Endothelial cell of umbilical vein (primary cell): ENCODE data around the gene CHN2. TPM values are rescaled to one million over a fixed set of nuclear protein-coding genes. Genes with fewer than 3 reads are reported as not detected.

Experiments used
- BruUV-seq: library from RNA; stranded (reverse); fragments of 400-500 nt; replicated peaks from 2 replicates; lab custom pipeline; 2021; lab: Mats Ljungman, UMichigan
- CTCF ChIA-PET: fragments of 300-600, 350-600 bp; sonication (Branson Sonifier 250); formaldehyde crosslinking; loops from one replicate; lab custom pipeline; 2021; ENCODE audit warnings: antibody characterized with exemption, inconsistent platforms; lab: Charles Lee
- POLR2A ChIA-PET: fragments of 300-600, 350-600 bp; sonication (Branson Sonifier 250); formaldehyde crosslinking; loops from one replicate; lab custom pipeline; 2021; ENCODE audit warnings: antibody characterized with exemption, inconsistent platforms; lab: Charles Lee
- DNase-seq: peaks from one replicate; pipeline ENCODE4 v3.0.0-alpha.2; 2011; ENCODE audit warnings: low read depth, low spot score
- FAIRE-seq: peaks from 2 replicates; lab custom pipeline; 2011; peaks lifted over from hg19 to GRCh38; lab: Jason Lieb, UNC
- H2AFZ ChIP-seq: 2 replicates; pipeline ENCODE4 v1.6.0; 2012; ENCODE audit warnings: low read depth, low read length, control low read depth, inconsistent platforms
- H3K27ac ChIP-seq: 2 replicates; pipeline ENCODE4 v1.5.1; 2011; ENCODE audit warnings: low read depth, mild to moderate bottlenecking, control low read depth, low read length, moderate library complexity; ENCODE audit not compliant: insufficient read depth
- H3K27me3 ChIP-seq, 2 experiments: 2 replicates each; pipeline versions ENCODE4 v1.6.0 to v1.6.1; 2011; ENCODE audit warnings: low read length in 2 of 2, mixed read lengths in 1 of 2; ENCODE audit not compliant: control insufficient read depth in 2 of 2, insufficient read depth in 2 of 2
- H3K36me3 ChIP-seq, 2 experiments: 2 replicates in 1 of 2; 3 replicates in 1 of 2; pipeline ENCODE4 v1.5.1; 2011; ENCODE audit warnings: low read length in 2 of 2, mild to moderate bottlenecking in 1 of 2, moderate library complexity in 1 of 2; ENCODE audit not compliant: control insufficient read depth in 2 of 2, insufficient read depth in 2 of 2; ENCODE audit errors: extremely low read depth in 1 of 2
- H3K4me1 ChIP-seq: 3 replicates; pipeline ENCODE4 v1.5.1; 2011; ENCODE audit warnings: mild to moderate bottlenecking, low read length; ENCODE audit not compliant: control insufficient read depth, insufficient read depth; ENCODE audit errors: extremely low read depth
- H3K4me2 ChIP-seq: 2 replicates; pipeline ENCODE4 v1.6.1; 2011; ENCODE audit warnings: low read length, control low read depth, mixed read lengths; ENCODE audit not compliant: insufficient read depth
- H3K4me3 ChIP-seq, 3 experiments: fragments of 200-600 bp in 1 of 3; sonication (generic), shearing (Covaris generic) in 1 of 3; replicated peaks in 1 of 3; 2 replicates each; pipeline ENCODE4 v1.5.1; 2011 to 2016; ENCODE audit warnings: control low read depth in 3 of 3, low read length in 3 of 3, mild to moderate bottlenecking in 2 of 3, inconsistent platforms in 1 of 3, low read depth in 1 of 3, moderate library complexity in 1 of 3; ENCODE audit not compliant: insufficient read depth in 1 of 3
- H3K79me2 ChIP-seq: 2 replicates; pipeline ENCODE4 v1.6.0; 2012; ENCODE audit warnings: low read length, inconsistent platforms; ENCODE audit not compliant: control insufficient read depth, insufficient read depth
- H3K9ac ChIP-seq: replicated peaks from 2 replicates; pipeline ENCODE3; 2011; ENCODE audit warnings: low read length, control low read depth; ENCODE audit not compliant: insufficient read depth; ENCODE audit errors: extremely low read depth
- H3K9me1 ChIP-seq: replicated peaks from 3 replicates; pipeline ENCODE4 v1.6.0; 2011; ENCODE audit warnings: mild to moderate bottlenecking, low read length; ENCODE audit not compliant: control insufficient read depth, insufficient read depth; ENCODE audit errors: extremely low read depth
- H3K9me3 ChIP-seq: replicated peaks from 2 replicates; pipeline ENCODE4 v1.5.1; 2012; ENCODE audit warnings: low read length, inconsistent platforms; ENCODE audit not compliant: control insufficient read depth, insufficient read depth
- H4K20me1 ChIP-seq: replicated peaks from 2 replicates; pipeline ENCODE3; 2011; ENCODE audit warnings: mild to moderate bottlenecking, low read length; ENCODE audit not compliant: control insufficient read depth, insufficient read depth; ENCODE audit errors: extremely low read depth
- CTCF ChIP-seq, 2 donors: IDR thresholded peaks; 1 replicate in 1 of 2; 2 replicates in 1 of 2; pipeline ENCODE4 v1.5.1; 2011; ENCODE audit warnings: low read length in 2 of 2, mild to moderate bottlenecking in 2 of 2, moderate library complexity in 2 of 2, control low read depth in 1 of 2, inconsistent platforms in 1 of 2, low read depth in 1 of 2; ENCODE audit not compliant: insufficient read depth in 1 of 2; ENCODE audit errors: extremely low read depth in 1 of 2
- EZH2 ChIP-seq: IDR thresholded peaks from 2 replicates; pipeline ENCODE4 v1.6.1; 2012; ENCODE audit warnings: borderline replicate concordance, low read depth, mild to moderate bottlenecking, moderate library complexity, low read length, inconsistent platforms; ENCODE audit not compliant: severe bottlenecking
- FOS ChIP-seq: IDR thresholded peaks from 2 replicates; pipeline ENCODE4 v1.6.1; 2011; ENCODE audit warnings: mild to moderate bottlenecking, low read length, moderate library complexity, borderline replicate concordance; ENCODE audit not compliant: insufficient read depth
- GATA2 ChIP-seq: IDR thresholded peaks from 2 replicates; pipeline ENCODE4 v1.7.0; 2011; ENCODE audit warnings: low read depth, mild to moderate bottlenecking, moderate library complexity, mixed read lengths, low read length; ENCODE audit not compliant: insufficient read length, insufficient read depth
- JUN ChIP-seq: IDR thresholded peaks from 2 replicates; pipeline ENCODE4 v1.6.1; 2011; ENCODE audit warnings: borderline replicate concordance, low read depth; ENCODE audit not compliant: insufficient read length, insufficient read depth
- MAX ChIP-seq: IDR thresholded peaks from 2 replicates; pipeline ENCODE4 v1.6.1; 2011; ENCODE audit not compliant: insufficient read depth, insufficient read length
- MYC ChIP-seq: IDR thresholded peaks from one replicate; pipeline ENCODE4 v1.6.1; 2011; ENCODE audit warnings: mild to moderate bottlenecking, low read depth, low read length
- POLR2A ChIP-seq: IDR thresholded peaks from 2 replicates; pipeline ENCODE4 v1.6.1; 2012; ENCODE audit warnings: low read depth, mild to moderate bottlenecking, control low read depth, low read length
- POLR2AphosphoS5 ChIP-seq: IDR thresholded peaks from 2 replicates; pipeline ENCODE4 v1.6.1; 2012; ENCODE audit warnings: low read depth, mild to moderate bottlenecking, control low read depth, low read length, moderate library complexity; ENCODE audit not compliant: insufficient read depth
- dilution Hi-C: fragments of 300-500 bp; cut with MboI; formaldehyde crosslinking; loops from one replicate; pipeline ENCODE4 v1.15.0; 2019; ENCODE audit warnings: low sequenced_read_pairs; ENCODE audit not compliant: extremely low pct_ligation_motif_present
- intact Hi-C: fragments of 100-400 bp; cut with micrococcal nuclease; formaldehyde crosslinking; loops from one replicate; pipeline ENCODE4 v1.10.0; 2022
- polyA plus RNA-seq, 4 experiments: library from polyadenylated mRNA; depleted of rRNA in 3 of 4; stranded (reverse) in 3 of 4; unstranded in 1 of 4; fragments of >200 nt; gene quantifications; 2 replicates each; pipeline versions ENCODE4 v1.2.1 to v1.2.3, GENCODE V29; 2011 to 2012; ENCODE audit warnings: missing spikeins in 1 of 4
- total RNA-seq: library from RNA; stranded (reverse); gene quantifications from 2 replicates; pipeline ENCODE4 v1.2.3, GENCODE V29; 2021

The CHN2 gene
- total and polyA plus RNA-seq, 2 donors (not counting 3 experiments of a cell fraction or from before 2014, with no cell fraction given): 1.4 to 5.0 TPM

GRCh38 chr7:29413626-29414136 is 219.1 kb downstream of the CHN2 start:
- Histone ChIP-seq H3K4me2 (no peak overlapping the region), H3K79me2 (no peaks in the 10 kb centered on the region), H3K9me3 (no peaks in the 10 kb centered on the region), H3K36me3 (no peaks in the 10 kb centered on the region), H3K4me1 (no peaks in the 10 kb centered on the region), H3K4me3 (no peak overlapping the region), H3K9ac (no peak overlapping the region), H2AFZ (no peak overlapping the region), H3K9me1 (no peaks in the 10 kb centered on the region), H4K20me1 (no peaks in the 10 kb centered on the region), H3K27me3 (no peaks in the 10 kb centered on the region), H3K27ac (no peak overlapping the region)
- POLR2A ChIA-PET: no interaction called here
- dilution Hi-C loops (no loop called here), intact Hi-C loops (no loop called here)
- TF ChIP-seq POLR2A (no peak), GATA2 (no peak), EZH2 (no peak), FOS (no peak), CTCF (IDR thresholded peaks at IDR 0.05; ENCODE audit: extremely low read depth in 1 of 2, insufficient read depth in 1 of 2, low read depth in 1 of 2, low read length in 2 of 2) (no peak), MAX (no peak), MYC (no peak), POLR2AphosphoS5 (no peak), JUN (no peak)
- DNase-seq (no peak), FAIRE-seq (no peak)
- no TSS peak for BruUV-seq
- CTCF ChIA-PET: interaction anchor here (1.2 to 3.5 kb wide), 3 partner anchors 182 to 491 kb away, joined by 4 to 18 read pairs (median 17); no protein-coding TSS in a partner anchor
